H1 (cell line): Measurements from ENCODE around the gene ZMIZ1. TPM values are rescaled to one million over a fixed set of nuclear protein-coding genes. Genes with fewer than 3 reads are reported as not detected.
A peak's percentile ranks its signal among the peaks of the same experiment; 100 is the strongest.

ENCODE experiments used
- CTCF ChIA-PET: fragments of 300-600 bp; sonication (Branson Sonifier 250); formaldehyde crosslinking; loops from one replicate; lab custom pipeline; 2021; ENCODE audit not compliant: partially characterized antibody; lab: Charles Lee
- POLR2A ChIA-PET: fragments of 300-600 bp; sonication (Branson Sonifier 250); formaldehyde crosslinking; loops from one replicate; lab custom pipeline; 2021; ENCODE audit warnings: inconsistent platforms; ENCODE audit not compliant: partially characterized antibody; lab: Charles Lee
- DNase-seq, 2 experiments: peaks; one replicate each; pipeline versions ENCODE4 v3.0.0 to v3.0.0-alpha.2; 2010 to 2022; ENCODE audit warnings: low spot score in 2 of 2, low read depth in 1 of 2, mixed read lengths in 1 of 2
- FAIRE-seq: peaks from 2 replicates; lab custom pipeline; 2011; peaks lifted over from hg19 to GRCh38; lab: Jason Lieb, UNC
- H2AFZ ChIP-seq: 2 replicates; pipeline ENCODE4 v1.8.1; 2012; ENCODE audit warnings: low read length, inconsistent platforms
- H2AK5ac ChIP-seq: 2 replicates; pipeline ENCODE4 v1.6.1; 2013; ENCODE audit warnings: low read depth, low read length
- H2BK120ac ChIP-seq: replicated peaks from 2 replicates; pipeline ENCODE3; 2013; ENCODE audit warnings: low read depth, low read length, inconsistent platforms
- H2BK12ac ChIP-seq: 2 replicates; pipeline ENCODE4 v1.6.1; 2013; ENCODE audit warnings: low read depth, low read length
- H2BK15ac ChIP-seq: 2 replicates; pipeline ENCODE4 v1.6.1; 2013; ENCODE audit warnings: low read length
- H2BK20ac ChIP-seq: 2 replicates; pipeline ENCODE4 v1.6.1; 2013; ENCODE audit warnings: low read length
- H2BK5ac ChIP-seq: 2 replicates; pipeline ENCODE4 v1.6.1; 2013; ENCODE audit warnings: low read depth, low read length
- H3K14ac ChIP-seq: 2 replicates; pipeline ENCODE4 v1.6.1; 2013; ENCODE audit warnings: inconsistent platforms; ENCODE audit not compliant: insufficient read length
- H3K18ac ChIP-seq: 2 replicates; pipeline ENCODE4 v1.6.1; 2013; ENCODE audit warnings: low read length; ENCODE audit errors: extremely low read depth
- H3K23ac ChIP-seq: 2 replicates; pipeline ENCODE4 v1.6.1; 2013; ENCODE audit warnings: inconsistent platforms; ENCODE audit not compliant: insufficient read length
- H3K23me2 ChIP-seq: 2 replicates; pipeline ENCODE4 v1.6.1; 2013; ENCODE audit warnings: low read depth, low read length
- H3K27ac ChIP-seq: 2 replicates; pipeline ENCODE4 v1.6.1; 2011; ENCODE audit warnings: low read depth, low read length, inconsistent platforms
- H3K27me3 ChIP-seq, 4 experiments: replicated peaks in 1 of 4; 1 replicate in 1 of 4; 2 replicates in 3 of 4; pipeline versions ENCODE4 v1.6.1 to v1.8.1; 2011 to 2013; ENCODE audit warnings: low read length in 3 of 4, mild to moderate bottlenecking in 3 of 4, inconsistent platforms in 2 of 4, mixed read lengths in 2 of 4, moderate library complexity in 1 of 4; ENCODE audit not compliant: control insufficient read depth in 3 of 4, insufficient read depth in 3 of 4; ENCODE audit errors: extremely low read depth in 1 of 4
- H3K36me3 ChIP-seq, 4 experiments: 2 replicates each; pipeline versions ENCODE4 v1.6.1 to v1.8.1; 2011 to 2013; ENCODE audit warnings: mild to moderate bottlenecking in 4 of 4, low read length in 3 of 4, moderate library complexity in 2 of 4, control low read depth in 1 of 4, inconsistent platforms in 1 of 4; ENCODE audit not compliant: insufficient read depth in 4 of 4, control insufficient read depth in 2 of 4
- H3K4ac ChIP-seq: replicated peaks from 2 replicates; pipeline ENCODE3; 2013; ENCODE audit warnings: low read length, low read depth, mixed read lengths, inconsistent platforms; ENCODE audit not compliant: insufficient read length
- H3K4me1 ChIP-seq, 4 experiments: replicated peaks in 1 of 4; 1 replicate in 1 of 4; 2 replicates in 3 of 4; pipeline versions ENCODE4 v1.6.1 to v1.8.1; 2011 to 2013; ENCODE audit warnings: low read length in 3 of 4, inconsistent platforms in 2 of 4, mixed read lengths in 1 of 4; ENCODE audit not compliant: insufficient read depth in 4 of 4, control insufficient read depth in 3 of 4
- H3K4me2 ChIP-seq, 2 experiments: 2 replicates each; pipeline versions ENCODE4 v1.6.1 to v1.8.1; 2011 to 2013; ENCODE audit warnings: low read depth in 2 of 2, low read length in 2 of 2, control low read depth in 1 of 2, inconsistent platforms in 1 of 2, mild to moderate bottlenecking in 1 of 2; ENCODE audit not compliant: insufficient read depth in 1 of 2
- H3K4me3 ChIP-seq, 4 experiments: fragments of 200-600, 300-600 bp in 1 of 4; sonication (generic), shearing (Covaris generic), sonication (Bioruptor Twin) in 1 of 4; 2 replicates each; pipeline versions ENCODE4 v1.5.1 to v1.8.1; 2011 to 2016; ENCODE audit warnings: low read length in 4 of 4, low read depth in 3 of 4, control low read depth in 2 of 4, inconsistent platforms in 2 of 4, mild to moderate bottlenecking in 2 of 4, mixed read lengths in 1 of 4, moderate library complexity in 1 of 4; ENCODE audit not compliant: insufficient read depth in 2 of 4; ENCODE audit errors: extremely low read depth in 1 of 4
- H3K56ac ChIP-seq: replicated peaks from 2 replicates; pipeline ENCODE3; 2013; ENCODE audit warnings: low read depth, mild to moderate bottlenecking, mixed read lengths, low read length, inconsistent platforms; ENCODE audit not compliant: insufficient read length
- H3K79me1 ChIP-seq: 2 replicates; pipeline ENCODE4 v1.6.1; 2013; ENCODE audit warnings: low read depth, low read length, control low read depth
- H3K79me2 ChIP-seq, 2 experiments: 2 replicates each; pipeline versions ENCODE4 v1.6.1 to v1.8.1; 2012 to 2013; ENCODE audit warnings: low read length in 2 of 2, mild to moderate bottlenecking in 2 of 2, inconsistent platforms in 1 of 2; ENCODE audit not compliant: insufficient read depth in 2 of 2, control insufficient read depth in 1 of 2
- H3K9ac ChIP-seq, 4 experiments: replicated peaks in 1 of 4; 1 replicate in 1 of 4; 2 replicates in 3 of 4; pipeline versions ENCODE4 v1.6.1 to v1.8.1; 2011 to 2013; ENCODE audit warnings: low read depth in 3 of 4, low read length in 3 of 4, control low read depth in 2 of 4, mild to moderate bottlenecking in 2 of 4, moderate library complexity in 2 of 4, inconsistent platforms in 1 of 4; ENCODE audit errors: extremely low read depth in 1 of 4
- H3K9me3 ChIP-seq, 2 experiments: 2 replicates each; pipeline versions ENCODE4 v1.6.1 to v1.8.1; 2012 to 2013; ENCODE audit warnings: mild to moderate bottlenecking in 2 of 2, moderate library complexity in 2 of 2, control low read depth in 1 of 2, inconsistent platforms in 1 of 2, low read depth in 1 of 2, low read length in 1 of 2, mixed read lengths in 1 of 2; ENCODE audit not compliant: insufficient read depth in 2 of 2
- H4K20me1 ChIP-seq, 2 experiments: replicated peaks in 1 of 2; 2 replicates each; pipeline versions ENCODE3 to v1.8.1; 2011 to 2013; ENCODE audit warnings: inconsistent platforms in 2 of 2, low read length in 2 of 2, mild to moderate bottlenecking in 1 of 2; ENCODE audit not compliant: insufficient read depth in 2 of 2, control insufficient read depth in 1 of 2
- H4K5ac ChIP-seq: 2 replicates; pipeline ENCODE4 v1.6.1; 2013; ENCODE audit warnings: low read length, low read depth, mixed read lengths, inconsistent platforms; ENCODE audit not compliant: insufficient read length
- H4K8ac ChIP-seq: 2 replicates; pipeline ENCODE4 v1.8.0; 2013; ENCODE audit warnings: mild to moderate bottlenecking, moderate library complexity, low read length, inconsistent platforms; ENCODE audit not compliant: insufficient read depth; ENCODE audit errors: extremely low read depth
- H4K91ac ChIP-seq: replicated peaks from 2 replicates; pipeline ENCODE3; 2013; ENCODE audit warnings: low read length, mixed read lengths, inconsistent platforms; ENCODE audit not compliant: insufficient read length
- CEBPB ChIP-seq: IDR thresholded peaks from 2 replicates; pipeline ENCODE4 v1.6.1; 2012; ENCODE audit warnings: low read depth, low read length
- POLR2A ChIP-seq, 2 experiments: IDR thresholded peaks; 1 replicate in 1 of 2; 2 replicates in 1 of 2; pipeline ENCODE4 v1.6.1; 2011; ENCODE audit warnings: low read depth in 2 of 2, low read length in 2 of 2, mild to moderate bottlenecking in 2 of 2; ENCODE audit errors: control extremely low read depth in 1 of 2
- WGBS, 2 experiments: shearing (Covaris generic) in 1 of 2; methylation state at CpG; one replicate each; pipeline versions ENCODE4 v1.1.6 to v1.1.7; 2013 to 2015; ENCODE audit warnings: low lambda C conversion rate in 2 of 2, mixed read lengths in 2 of 2, inconsistent platforms in 1 of 2, low coverage in 1 of 2, missing lambda C conversion rate in 1 of 2; ENCODE audit not compliant: insufficient replicate concordance in 2 of 2, insufficient coverage in 1 of 2, insufficient read length in 1 of 2; ENCODE audit errors: extremely low coverage in 1 of 2, missing lambda C conversion rate in 1 of 2; 5-methylcytosine and 5-hydroxymethylcytosine counted together
- polyA plus RNA-seq, 7 experiments: library from polyadenylated mRNA; depleted of rRNA in 3 of 7; stranded (reverse) in 5 of 7; unstranded in 2 of 7; fragments of >200 nt in 5 of 7; fragments of 200-250 nt in 2 of 7; gene quantifications; 1 replicate in 5 of 7; 2 replicates in 1 of 7; 4 replicates in 1 of 7; pipeline versions ENCODE4 v1.2.1 to v1.2.3, GENCODE V29; 2011 to 2013; ENCODE audit warnings: missing spikeins in 2 of 7, mixed read lengths in 2 of 7
- total RNA-seq: library from RNA; stranded (reverse); fragmentation: NEBNext Ultra II Directional; extraction: Animal tissue kit (Norgen Biotek cat#: 25700); gene quantifications from 2 replicates; pipeline ENCODE4 v1.2.1, GENCODE V29; 2021

ZMIZ1 gene
- total and polyA plus RNA-seq, 2 of the 8 experiments (the other 6 are each of a cell fraction or from before 2014, with no cell fraction given), result 8.1 to 28.0 TPM

DNA sequence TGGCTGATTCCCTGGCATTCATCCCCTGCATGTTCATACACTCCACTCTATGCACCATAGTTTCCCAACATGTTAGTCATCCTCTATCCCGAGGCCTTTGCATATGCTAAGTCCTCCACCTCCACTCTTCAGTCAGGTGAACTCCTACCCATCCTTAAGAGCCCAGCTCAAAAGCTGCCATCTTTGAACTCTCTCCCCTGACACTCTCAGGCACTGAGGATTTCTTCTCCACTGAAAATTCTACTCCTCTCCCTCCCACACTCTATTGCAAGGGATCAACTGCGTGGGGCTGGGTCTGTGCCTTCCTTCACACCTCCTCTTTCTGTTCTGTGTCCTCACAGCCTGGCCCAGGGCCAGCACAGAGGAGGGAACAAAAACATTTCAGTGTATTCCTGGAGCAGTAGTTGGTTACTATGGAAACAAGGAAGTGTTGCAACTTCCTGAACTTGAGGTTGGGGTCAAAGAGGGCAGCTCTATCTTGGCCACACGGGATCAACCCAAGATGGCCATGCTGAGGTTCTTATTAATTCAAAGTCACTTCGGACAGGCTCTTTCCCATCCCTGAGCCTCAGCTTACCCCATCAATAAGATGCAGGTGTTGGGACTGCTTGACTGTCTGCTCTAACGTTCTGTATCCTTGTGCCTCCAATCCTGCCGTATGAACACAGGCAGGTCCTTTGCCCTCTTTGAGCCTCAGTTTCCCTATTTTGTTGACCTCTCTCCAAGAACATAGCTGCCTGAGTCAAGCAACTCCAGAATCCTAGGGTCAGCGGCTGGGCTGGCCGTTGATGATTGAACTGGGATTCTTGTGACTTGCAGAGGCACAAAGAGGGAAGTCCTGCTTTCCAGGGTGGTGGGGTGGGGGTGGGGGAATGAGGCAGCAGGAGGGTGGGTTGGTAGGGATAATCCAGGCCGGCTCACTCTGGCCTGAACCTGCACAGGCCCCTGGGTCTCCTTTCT is 15.5 kb downstream of the ZMIZ1 start:
- Histone ChIP-seq H3K79me2 (peaks cover 12 to 99% of the 10 kb centered on the region in 2 experiments), H3K23ac (no peak overlapping the region), H3K4me2 (peak overlapping the region in 1 of 2 experiments; percentile 53; a peak in 2 of 4 replicates), H2AK5ac (peak overlapping the region; percentile 60; the same call in 1 of the 2 replicates), H3K4me3 (no peak overlapping the region), H4K91ac (peak overlapping the region; percentile 11), H4K5ac (no peak overlapping the region), H2BK12ac (peak overlapping the region; percentile 87; the same call in 1 of the 2 replicates), H3K9ac (no peak overlapping the region), H3K36me3 (no peaks in the 10 kb centered on the region), H3K9me3 (no peaks in the 10 kb centered on the region), H2BK20ac (no peak overlapping the region; the same call in 1 of the 2 replicates), H3K4me1 (peaks cover 5 to 21% (median 15%) of the 10 kb centered on the region in 4 experiments), H4K8ac (peak overlapping the region; percentile 38; the same call in 1 of the 2 replicates), H2AFZ (no peak overlapping the region), H3K79me1 (peaks cover 50% of the 10 kb centered on the region), H2BK5ac (0 out of 2 replicates have a peak overlapping the region, but pooled peaks have one; percentile 23), H3K27ac (no peak overlapping the region), H3K18ac (no peak overlapping the region; the same call in 1 of the 2 replicates), H2BK15ac (no peak overlapping the region), H4K20me1 (peaks cover 47 to 55% of the 10 kb centered on the region in 2 experiments), H3K4ac (no peak overlapping the region), H3K27me3 (no peaks in the 10 kb centered on the region), H2BK120ac (no peak overlapping the region), H3K56ac (no peak overlapping the region), H3K23me2 (no peaks in the 10 kb centered on the region), H3K14ac (no peak overlapping the region)
- FAIRE-seq (no peak), DNase-seq (no peak)
- 69% methylated on average over 8 of the region's 9 CpGs; no CpG with 5 or more reads in 1 of the 2 experiments for WGBS, 2 experiments
- POLR2A ChIA-PET, result no interaction called here
- TF ChIP-seq CEBPB (peak; percentile 93), POLR2A (IDR thresholded peaks at IDR 0.05; ENCODE audit: control extremely low read depth in 1 of 2, low read depth in 2 of 2, low read length in 2 of 2) (no peak)
- CTCF ChIA-PET, result interaction anchor here (1.0 to 2.0 kb wide), 5 partner anchors 14 to 111 kb away, joined by 3 to 5 read pairs (median 4); no protein-coding TSS in a partner anchor
